HG03565 (cell line): ENCODE results near the gene NKAIN2.

Experiments used
- ATAC-seq: cut with Tn5 transposase; IDR thresholded peaks from one replicate; pipeline ENCODE4 v1.9.1; 2021; ENCODE audit warnings: mild to moderate bottlenecking, moderate library complexity; ENCODE audit not compliant: unreplicated experiment

NKAIN2 gene

GRCh38 chr6:123806561-123806960 lies 2.9 kb downstream of the NKAIN2 start:
- ATAC-seq, result no peak

DNA sequence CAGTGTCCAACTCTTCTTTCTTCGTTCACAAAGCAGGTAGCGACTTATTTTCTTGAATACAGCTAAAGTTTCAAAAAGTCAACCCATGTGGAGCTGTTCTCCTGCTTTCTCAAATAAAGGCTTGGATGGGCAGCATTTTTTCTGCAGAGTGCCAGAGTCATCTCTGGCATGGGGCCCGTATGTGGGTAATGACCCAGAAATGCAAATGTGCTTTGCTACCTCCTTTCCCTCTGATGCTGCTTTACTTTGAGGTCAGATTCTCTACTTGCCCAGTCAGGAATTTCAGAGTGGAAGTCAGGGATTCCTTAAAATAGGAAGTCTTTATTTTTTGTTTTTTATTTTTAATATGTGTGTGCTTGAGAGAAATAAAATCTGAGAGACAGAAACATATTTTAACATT lies 4.9 kb downstream of the NKAIN2 start:
- ATAC-seq, result no peak

GRCh38 chr6:123810214-123810613 lies 6.5 kb downstream of the NKAIN2 start:
- ATAC-seq, result no peak

- ATAC-seq, result no peak
These were observed 7.3 kb downstream of the NKAIN2 start for GRCh38 chr6:123810948-123811347.

DNA sequence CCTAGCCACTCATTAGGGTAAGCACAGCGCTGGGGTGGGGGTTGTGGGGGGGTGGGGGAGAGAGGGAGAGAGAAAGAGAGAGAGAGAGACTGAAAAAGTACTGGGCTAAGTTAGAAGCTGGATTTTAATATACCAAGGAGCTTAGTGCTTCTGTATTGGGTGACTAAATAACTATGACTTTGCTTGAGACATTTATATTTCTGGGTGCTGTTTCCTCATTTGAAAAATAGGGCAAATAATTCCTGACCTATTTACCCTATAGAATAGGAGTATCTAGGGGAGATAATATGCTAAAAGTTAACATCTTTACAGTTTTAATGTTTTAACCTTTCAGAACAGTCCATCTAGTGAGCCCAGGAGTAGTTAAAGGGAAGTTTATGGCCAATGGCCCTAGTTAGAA lies 7.7 kb downstream of the NKAIN2 start:
- no peak for ATAC-seq

GRCh38 chr6:123812621-123813020 lies 9.0 kb downstream of the NKAIN2 start:
- no peak for ATAC-seq

GRCh38 chr6:123821112-123821511 lies 17.4 kb downstream of the NKAIN2 start:
- no peak for ATAC-seq

DNA sequence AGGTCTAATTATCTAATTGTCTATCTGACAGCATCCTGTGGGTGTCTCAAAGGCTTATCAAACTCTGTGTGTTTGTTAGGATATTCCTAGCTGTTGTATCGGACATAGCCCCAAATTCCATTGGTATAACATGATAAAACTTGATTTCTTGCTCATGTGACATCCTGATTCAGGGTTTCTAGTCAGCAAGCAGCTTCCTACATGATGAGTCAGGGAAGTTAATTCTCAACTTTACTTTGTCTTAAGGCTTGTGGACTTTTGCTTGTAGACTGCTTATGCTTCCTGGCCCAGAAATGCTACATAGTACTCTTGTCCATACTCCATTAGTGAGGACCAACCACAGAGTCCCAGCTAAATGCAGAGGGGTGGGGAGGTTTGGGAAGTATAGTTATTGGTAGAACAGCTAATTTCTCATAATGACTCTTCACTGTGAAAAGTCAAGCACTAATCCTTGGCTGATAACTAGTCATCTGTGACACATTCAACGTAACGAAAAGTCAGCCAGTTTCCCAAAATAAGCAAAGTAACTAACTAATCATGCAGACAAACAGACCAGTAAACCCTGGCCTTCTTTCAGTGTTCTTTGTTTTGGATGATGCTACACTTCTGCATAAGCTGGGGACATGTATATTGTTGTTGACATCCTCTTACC lies 25.8 kb downstream of the NKAIN2 start:
- no peak for ATAC-seq

DNA sequence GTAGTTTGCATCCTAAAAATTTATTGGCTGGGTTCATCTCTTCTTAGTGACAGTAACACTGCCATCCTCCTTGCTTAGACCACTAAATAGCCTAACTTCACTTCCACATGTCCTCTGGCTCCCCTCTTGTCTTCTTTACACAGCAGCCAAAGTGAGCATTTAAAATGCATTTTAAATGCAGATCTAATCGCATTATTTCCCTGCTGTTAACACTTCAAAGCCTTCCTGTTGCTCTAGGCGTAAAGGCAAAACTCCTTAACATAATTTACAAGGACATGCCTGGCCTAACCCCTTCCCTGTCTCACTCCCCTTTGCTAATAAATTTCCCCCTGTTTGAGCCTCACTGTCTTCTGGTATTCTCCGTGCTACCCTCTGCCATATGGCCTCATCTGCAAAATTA lies 26.5 kb downstream of the NKAIN2 start:
- no peak for ATAC-seq

GRCh38 chr6:123838505-123839234 lies 35.0 kb downstream of the NKAIN2 start:
- no peak for ATAC-seq

- no peak for ATAC-seq
These were observed 37.6 kb downstream of the NKAIN2 start for GRCh38 chr6:123841067-123841896.

GRCh38 chr6:123844011-123844410 lies 40.3 kb downstream of the NKAIN2 start:
- ATAC-seq, result no peak

GRCh38 chr6:123848347-123848746 lies 44.7 kb downstream of the NKAIN2 start:
- ATAC-seq, result no peak

DNA sequence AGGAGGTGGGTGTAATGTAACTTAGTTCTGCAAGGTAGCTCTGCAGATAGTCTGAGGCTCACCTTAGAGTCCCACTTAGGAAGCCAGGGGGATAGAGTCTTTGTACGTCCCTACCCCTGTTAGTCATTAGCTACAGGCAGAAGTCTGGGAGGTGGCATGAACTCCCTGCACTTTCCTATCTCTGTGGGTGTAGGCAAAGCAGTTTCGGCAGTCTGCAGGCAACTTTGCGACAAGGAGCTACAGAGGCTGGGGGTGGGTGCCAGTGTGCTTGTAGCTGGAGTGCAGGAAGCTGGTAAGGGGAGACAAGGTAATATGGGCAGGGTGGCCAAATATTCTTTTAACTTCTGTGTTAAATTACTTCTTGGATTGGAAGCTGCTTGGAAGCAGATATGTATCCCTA lies 45.7 kb downstream of the NKAIN2 start:
- no peak for ATAC-seq

DNA sequence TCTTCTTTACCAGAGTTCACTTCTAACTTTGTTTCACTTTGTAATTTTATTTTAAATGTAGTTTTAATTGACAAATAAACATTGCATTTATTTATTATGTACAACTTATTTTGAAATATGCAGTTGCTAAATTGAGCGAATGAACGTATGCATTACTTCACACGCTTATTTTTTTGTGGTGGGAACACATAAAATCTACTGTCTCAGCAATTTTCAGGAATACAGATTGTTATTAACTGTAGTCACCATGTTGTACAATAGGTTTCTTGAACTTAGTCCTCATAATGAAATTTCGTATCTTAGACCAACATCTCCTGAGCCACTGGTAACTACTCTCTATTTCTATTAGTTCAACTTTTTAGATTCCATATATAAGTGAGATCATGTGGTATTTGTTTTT lies 46.9 kb downstream of the NKAIN2 start:
- no peak for ATAC-seq

DNA sequence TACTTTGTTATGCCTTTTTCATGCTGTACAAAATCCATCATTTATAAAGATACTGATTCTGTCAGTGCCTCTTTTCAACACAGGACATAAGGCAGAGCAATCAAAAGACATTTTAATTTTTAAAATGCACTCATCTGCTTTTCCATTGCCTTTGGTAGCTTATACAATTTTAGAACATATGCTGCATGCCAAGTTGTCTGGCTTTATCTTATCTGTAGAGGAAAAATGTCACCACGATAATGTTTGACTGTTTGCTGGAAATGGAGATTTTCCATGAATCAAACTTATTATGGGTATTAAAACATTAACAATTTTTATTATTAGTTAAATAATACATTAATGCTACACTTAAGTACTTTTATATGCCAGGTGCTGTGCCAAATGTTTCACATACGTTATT lies 50.5 kb downstream of the NKAIN2 start:
- no peak for ATAC-seq

- ATAC-seq, result no peak
These were observed 51.8 kb downstream of the NKAIN2 start for GRCh38 chr6:123855506-123855905.

GRCh38 chr6:123859291-123859690 lies 55.6 kb downstream of the NKAIN2 start:
- no peak for ATAC-seq

GRCh38 chr6:123869334-123869733 lies 65.7 kb downstream of the NKAIN2 start:
- ATAC-seq, result no peak

DNA sequence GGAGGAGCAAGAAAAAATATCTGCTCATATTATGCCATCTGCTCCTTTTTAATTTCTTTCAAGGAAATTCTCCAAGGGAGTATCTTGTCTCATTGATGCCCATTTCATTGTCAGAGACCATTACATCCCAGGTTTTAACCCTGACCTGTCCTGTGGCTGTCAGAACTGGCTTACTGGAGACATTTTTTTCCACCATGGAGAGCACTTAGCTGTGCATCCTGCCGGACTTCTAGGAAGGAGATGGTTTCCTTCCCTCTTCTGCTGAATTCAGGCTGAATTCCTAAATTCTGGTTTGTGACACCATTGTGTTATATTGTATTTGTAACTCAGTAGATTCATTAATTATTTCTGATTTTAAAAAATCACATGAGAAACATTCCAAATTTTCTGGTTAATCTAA lies 70.3 kb downstream of the NKAIN2 start:
- ATAC-seq, result no peak

GRCh38 chr6:123875784-123876183 lies 72.1 kb downstream of the NKAIN2 start:
- ATAC-seq, result no peak

DNA sequence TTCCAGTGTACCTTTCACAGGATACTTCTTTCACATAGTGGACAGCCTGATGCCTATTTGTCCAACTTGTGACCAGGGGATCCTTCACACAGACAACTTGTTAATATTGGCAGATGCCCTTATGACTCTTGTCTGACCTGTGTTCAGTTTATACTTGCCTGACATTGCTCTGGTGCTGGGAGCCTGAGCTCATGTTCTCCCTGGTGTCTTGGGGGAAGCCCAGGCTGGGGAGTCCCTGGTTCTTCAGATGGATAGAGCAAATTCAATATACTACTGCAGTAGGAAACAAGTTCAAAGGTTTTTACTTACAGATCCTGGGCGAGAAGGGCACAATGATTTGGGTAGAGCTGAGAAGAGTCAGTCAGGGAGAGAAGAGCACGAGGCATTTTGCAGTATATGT lies 76.1 kb downstream of the NKAIN2 start:
- ATAC-seq, result peak; percentile 48
